ENCODE measurements around the gene TRIL.

TRIL gene

DNA sequence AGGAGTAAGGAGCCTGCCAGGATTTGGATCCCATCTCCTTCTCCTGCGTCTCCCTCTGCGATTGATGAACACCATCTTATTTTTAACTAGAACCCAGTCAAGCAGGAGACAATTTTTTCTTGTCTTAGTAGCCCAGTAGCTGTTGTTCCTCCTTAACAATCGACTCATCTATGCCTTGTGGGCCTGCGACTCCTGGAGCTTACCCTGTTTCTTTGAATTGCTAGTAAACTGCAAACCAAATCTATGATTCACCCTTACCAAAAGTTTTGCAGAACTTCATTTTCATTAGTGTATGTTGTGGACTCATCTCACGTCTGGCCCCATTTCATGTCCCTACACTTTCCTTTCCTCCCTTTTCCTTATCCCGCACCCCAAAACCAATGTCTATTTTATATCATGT, 37.7 kb downstream of the TRIL start:
- TF ChIP-seq, protein P1, sequence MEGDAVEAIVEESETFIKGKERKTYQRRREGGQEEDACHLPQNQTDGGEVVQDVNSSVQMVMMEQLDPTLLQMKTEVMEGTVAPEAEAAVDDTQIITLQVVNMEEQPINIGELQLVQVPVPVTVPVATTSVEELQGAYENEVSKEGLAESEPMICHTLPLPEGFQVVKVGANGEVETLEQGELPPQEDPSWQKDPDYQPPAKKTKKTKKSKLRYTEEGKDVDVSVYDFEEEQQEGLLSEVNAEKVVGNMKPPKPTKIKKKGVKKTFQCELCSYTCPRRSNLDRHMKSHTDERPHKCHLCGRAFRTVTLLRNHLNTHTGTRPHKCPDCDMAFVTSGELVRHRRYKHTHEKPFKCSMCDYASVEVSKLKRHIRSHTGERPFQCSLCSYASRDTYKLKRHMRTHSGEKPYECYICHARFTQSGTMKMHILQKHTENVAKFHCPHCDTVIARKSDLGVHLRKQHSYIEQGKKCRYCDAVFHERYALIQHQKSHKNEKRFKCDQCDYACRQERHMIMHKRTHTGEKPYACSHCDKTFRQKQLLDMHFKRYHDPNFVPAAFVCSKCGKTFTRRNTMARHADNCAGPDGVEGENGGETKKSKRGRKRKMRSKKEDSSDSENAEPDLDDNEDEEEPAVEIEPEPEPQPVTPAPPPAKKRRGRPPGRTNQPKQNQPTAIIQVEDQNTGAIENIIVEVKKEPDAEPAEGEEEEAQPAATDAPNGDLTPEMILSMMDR (conservative IDR thresholded peaks at IDR 0.05; ENCODE audit: low read depth, low read length), result no peak
- DNase-seq (ENCODE audit: low read depth), result no peak
- no peak overlapping the region for H3K4me3 ChIP-seq (ENCODE audit: low read length)

DNA sequence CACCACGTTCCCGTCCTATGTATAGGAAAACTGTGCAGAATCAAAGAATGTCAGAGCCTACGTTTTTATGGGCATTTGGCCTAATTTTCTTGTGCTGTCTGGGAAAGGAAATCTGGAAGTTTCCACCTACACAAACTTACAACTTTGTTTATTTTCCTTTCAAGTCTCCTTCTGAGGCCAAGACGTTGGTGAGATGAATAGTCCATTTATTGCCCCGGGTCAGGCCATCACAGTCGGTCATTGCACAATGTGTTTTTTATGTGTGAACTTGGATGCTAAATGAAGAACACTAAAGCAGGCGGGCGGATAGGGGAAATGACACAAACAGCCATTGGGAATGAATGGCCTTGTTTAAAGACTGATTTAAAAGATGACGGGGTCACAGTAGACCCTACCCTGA, 38.6 kb downstream of the TRIL start:
- no peak for DNase-seq (ENCODE audit: low read depth)
- no peak overlapping the region for H3K4me3 ChIP-seq (ENCODE audit: low read length)
- TF ChIP-seq, protein P1 (conservative IDR thresholded peaks at IDR 0.05; ENCODE audit: low read depth, low read length), result no peak

- H3K4me3 ChIP-seq (ENCODE audit: low read length), result no peak overlapping the region
- DNase-seq (ENCODE audit: low read depth), result no peak
- TF ChIP-seq, protein P1 (conservative IDR thresholded peaks at IDR 0.05; ENCODE audit: low read depth, low read length), result no peak
Observed at GRCh38 chr7:28908775-28909174, 49.4 kb downstream of the TRIL start.

DNA sequence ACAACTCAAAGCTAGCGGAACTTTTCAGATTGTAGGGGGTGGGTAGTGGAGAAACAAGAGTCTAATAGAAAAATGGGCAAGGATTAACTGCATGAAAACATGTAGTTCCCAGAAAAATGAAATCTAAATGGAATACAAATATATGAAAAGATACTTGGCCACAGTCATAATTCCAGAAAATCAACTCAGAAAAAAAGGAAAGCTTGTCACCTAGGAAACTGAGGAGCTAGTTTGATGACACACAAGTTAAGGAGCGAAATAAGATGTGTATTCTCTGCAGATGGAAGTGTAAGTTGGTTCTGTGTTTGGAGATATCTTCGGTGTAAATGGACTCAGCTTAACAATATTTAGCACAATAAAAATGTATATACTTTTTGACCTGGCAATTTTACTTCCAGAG, 52.7 kb downstream of the TRIL start:
- TF ChIP-seq, protein P1 (conservative IDR thresholded peaks at IDR 0.05; ENCODE audit: low read depth, low read length), result no peak
- H3K4me3 ChIP-seq (ENCODE audit: low read length), result no peak overlapping the region
- no peak for DNase-seq (ENCODE audit: low read depth)

DNA sequence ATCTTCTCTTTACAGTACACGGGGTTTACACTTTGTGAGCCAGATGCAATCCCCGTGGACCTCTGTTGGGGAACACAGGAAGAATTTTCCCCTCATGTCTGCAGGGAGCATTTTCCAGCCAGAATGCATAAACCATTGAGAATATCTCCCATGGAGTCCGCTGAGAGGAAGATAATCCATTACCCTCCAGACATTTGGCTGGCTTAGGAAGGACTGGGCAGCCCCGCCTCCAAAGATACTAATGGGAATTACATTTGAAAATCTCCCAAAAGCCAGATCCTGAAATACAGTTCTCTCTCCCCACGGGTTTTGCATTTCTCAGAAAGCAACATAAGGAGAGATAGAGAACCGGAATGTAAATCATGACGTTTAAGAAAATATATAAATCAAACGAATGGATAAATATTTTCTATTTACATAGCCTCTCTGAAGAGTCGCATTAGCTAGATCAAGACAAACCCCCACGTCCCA, 53.5 kb downstream of the TRIL start:
- no peak overlapping the region for H3K4me3 ChIP-seq (ENCODE audit: low read length)
- TF ChIP-seq, protein P1 (conservative IDR thresholded peaks at IDR 0.05; ENCODE audit: low read depth, low read length), result no peak
- DNase-seq (ENCODE audit: low read depth), result no peak

DNA sequence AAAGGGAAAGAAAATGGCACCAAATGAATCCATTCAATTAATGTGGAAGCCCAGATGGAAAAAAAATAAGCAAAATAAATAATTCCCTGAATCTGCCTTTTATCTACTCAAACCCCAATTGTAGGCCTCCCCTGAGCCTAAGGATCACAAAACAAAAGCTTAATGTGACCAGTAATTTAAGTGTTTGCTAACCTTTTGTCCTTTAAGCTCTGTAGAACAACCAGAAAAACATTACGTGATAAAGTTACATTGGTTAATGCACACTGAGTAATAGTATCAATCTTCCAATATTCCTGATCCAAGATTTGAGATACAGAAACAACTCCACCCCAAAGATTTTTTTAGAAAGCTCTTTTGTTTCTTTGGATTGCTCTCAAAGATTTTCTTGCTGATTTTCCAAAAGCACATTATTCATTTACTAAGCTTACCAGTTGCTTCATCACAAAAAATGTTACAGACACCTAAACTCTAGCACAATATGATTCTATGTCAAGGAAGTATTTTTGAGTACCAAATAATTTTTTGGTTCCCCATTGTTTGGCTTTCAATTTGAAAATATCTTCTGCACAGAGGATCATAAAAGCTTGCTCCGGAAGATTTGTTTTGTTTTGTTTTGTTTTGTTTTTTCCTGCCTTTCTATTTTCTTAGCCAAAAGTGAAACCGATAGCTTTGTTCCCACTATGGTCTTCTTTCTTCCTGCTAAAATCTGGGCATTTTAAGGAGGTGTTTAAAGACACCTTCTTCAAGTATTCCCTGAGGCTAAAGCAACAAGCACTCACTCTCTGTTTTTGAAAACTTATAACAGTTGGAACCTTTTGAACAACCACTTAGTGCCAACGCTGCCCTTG, 54.2 kb downstream of the TRIL start:
- DNase-seq (ENCODE audit: low read depth), result no peak
- H3K4me3 ChIP-seq (ENCODE audit: low read length), result no peak overlapping the region
- TF ChIP-seq, protein P1 (conservative IDR thresholded peaks at IDR 0.05; ENCODE audit: low read depth, low read length), result no peak

Measured in retinal pigment epithelial cell (primary cell).